Gastrocnemius medialis (tissue), 4 donors: ENCODE results near the gene CCDC85B.

ENCODE experiments used
- POLR2A ChIP-seq, 2 donors: fragments of 450-650 bp; IDR thresholded peaks; one replicate each; pipeline ENCODE4 v1.6.1; 2017; ENCODE audit warnings: antibody characterized with exemption in 2 of 2, mild to moderate bottlenecking in 2 of 2, moderate library complexity in 2 of 2
- TF ChIP-seq, protein P1 (sequence below), 5 experiments: fragments of 450-650 bp in 3 of 5; fragments of 200-600 bp in 2 of 5; sonication (generic) in 2 of 5; IDR thresholded peaks in 4 of 5; conservative IDR thresholded peaks in 1 of 5; 1 replicate in 4 of 5; 2 replicates in 1 of 5; pipeline ENCODE4 v1.5.1; 2016 to 2019; ENCODE audit warnings: antibody characterized with exemption in 5 of 5, mild to moderate bottlenecking in 3 of 5, moderate library complexity in 3 of 5

DNA sequence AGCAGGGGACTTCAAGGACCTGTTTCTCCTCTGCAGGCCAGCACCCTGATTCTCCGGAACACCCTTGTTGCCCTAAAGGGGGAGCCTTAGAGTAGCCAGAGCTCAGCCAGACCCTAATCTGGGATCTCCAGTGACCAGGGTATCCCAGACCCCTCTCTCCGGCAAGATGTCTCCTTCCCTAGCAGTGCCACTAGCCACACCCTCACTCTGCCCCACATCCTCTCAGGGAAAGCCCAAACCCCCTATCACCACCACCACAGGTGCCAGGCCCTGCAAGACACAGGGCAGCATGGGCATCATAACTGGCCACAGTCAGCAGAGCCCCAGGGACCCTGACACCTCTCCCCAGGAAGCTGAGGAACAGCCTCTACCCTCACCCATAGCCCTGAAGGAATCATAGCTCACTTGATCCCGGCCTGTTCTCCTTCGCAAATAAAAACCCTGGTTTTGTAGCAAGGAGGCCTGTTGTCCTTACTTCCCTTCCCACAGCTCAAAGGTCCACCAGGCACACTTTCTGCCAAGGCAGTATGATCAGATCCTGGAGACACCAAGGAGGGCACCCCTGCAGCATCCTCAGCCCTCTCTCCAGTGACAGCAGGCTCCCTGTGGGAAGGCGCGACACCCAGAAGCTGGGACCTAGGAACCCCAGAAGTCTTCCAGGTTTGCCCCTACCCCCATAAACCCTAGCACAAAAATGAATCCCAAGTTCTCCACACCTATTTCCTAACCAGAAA lies 37.1 kb upstream of the CCDC85B start:
- TF ChIP-seq POLR2A (IDR thresholded peaks at IDR 0.05), result no peak
- TF ChIP-seq, protein P1, sequence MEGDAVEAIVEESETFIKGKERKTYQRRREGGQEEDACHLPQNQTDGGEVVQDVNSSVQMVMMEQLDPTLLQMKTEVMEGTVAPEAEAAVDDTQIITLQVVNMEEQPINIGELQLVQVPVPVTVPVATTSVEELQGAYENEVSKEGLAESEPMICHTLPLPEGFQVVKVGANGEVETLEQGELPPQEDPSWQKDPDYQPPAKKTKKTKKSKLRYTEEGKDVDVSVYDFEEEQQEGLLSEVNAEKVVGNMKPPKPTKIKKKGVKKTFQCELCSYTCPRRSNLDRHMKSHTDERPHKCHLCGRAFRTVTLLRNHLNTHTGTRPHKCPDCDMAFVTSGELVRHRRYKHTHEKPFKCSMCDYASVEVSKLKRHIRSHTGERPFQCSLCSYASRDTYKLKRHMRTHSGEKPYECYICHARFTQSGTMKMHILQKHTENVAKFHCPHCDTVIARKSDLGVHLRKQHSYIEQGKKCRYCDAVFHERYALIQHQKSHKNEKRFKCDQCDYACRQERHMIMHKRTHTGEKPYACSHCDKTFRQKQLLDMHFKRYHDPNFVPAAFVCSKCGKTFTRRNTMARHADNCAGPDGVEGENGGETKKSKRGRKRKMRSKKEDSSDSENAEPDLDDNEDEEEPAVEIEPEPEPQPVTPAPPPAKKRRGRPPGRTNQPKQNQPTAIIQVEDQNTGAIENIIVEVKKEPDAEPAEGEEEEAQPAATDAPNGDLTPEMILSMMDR (IDR thresholded peaks at IDR 0.05 in 4 of 5, conservative IDR thresholded peaks at IDR 0.05 in 1 of 5), result no peak
